ENCODE data around the gene STK24.

Gene STK24

GRCh38 chr13:98542568-98543377 lies 34.1 kb downstream of the STK24 start:
- peaks cover 19% of the 10 kb centered on the region for H3K79me1 ChIP-seq (ENCODE audit: low read depth, low read length)
- H3K14ac ChIP-seq (ENCODE audit: low read length) = no peak overlapping the region
- peaks cover 4 to 8% of the 10 kb centered on the region in 2 donors for H3K9me3 ChIP-seq (replicated peaks in 1 of 2; ENCODE audit: control insufficient read depth in 2 of 2, insufficient read depth in 1 of 2, low read depth in 1 of 2, low read length in 2 of 2)
- DNase-seq (ENCODE audit: low spot score) = no peak
- H3K4ac ChIP-seq (ENCODE audit: low read length) = no peak overlapping the region
- H2AFZ ChIP-seq (ENCODE audit: low read length) = no peak overlapping the region
- H3K9ac ChIP-seq (ENCODE audit: low read depth, low read length, poor library complexity) = no peak overlapping the region
- H3K23ac ChIP-seq (ENCODE audit: low read depth, low read length, poor library complexity) = no peak overlapping the region
- no peak overlapping the region for H2BK12ac ChIP-seq (ENCODE audit: low read length)
- no peak overlapping the region for H3K27ac ChIP-seq (replicated peaks; ENCODE audit: low read length)
- H3K27me3 ChIP-seq (ENCODE audit: control insufficient read depth in 3 of 3, insufficient read depth in 3 of 3, low read depth in 1 of 3, low read length in 3 of 3) = no peaks in the 10 kb centered on the region
- peaks cover 20 to 22% of the 10 kb centered on the region in 2 donors for H3K4me1 ChIP-seq (ENCODE audit: control insufficient read depth in 2 of 2, insufficient read depth in 1 of 2, low read depth in 1 of 2, low read length in 2 of 2)
- H2BK15ac ChIP-seq (ENCODE audit: low read length) = no peak overlapping the region
- H3K36me3 ChIP-seq (replicated peaks in 1 of 2; ENCODE audit: control insufficient read depth in 2 of 2, insufficient read depth in 2 of 2, low read length in 2 of 2) = peaks cover 6 to 22% of the 10 kb centered on the region in 2 donors
- no peak overlapping the region for H3K4me2 ChIP-seq (ENCODE audit: insufficient read depth, low read length, poor library complexity, severe bottlenecking)
- peak overlapping the region in 1 of 2 donors; percentile 2 for H3K4me3 ChIP-seq (ENCODE audit: low read length in 2 of 2)
- no peak overlapping the region for H2BK120ac ChIP-seq (ENCODE audit: low read depth, low read length)
- no peak overlapping the region for H4K91ac ChIP-seq (ENCODE audit: low read depth, low read length, poor library complexity)
- no peak overlapping the region for H4K8ac ChIP-seq (ENCODE audit: low read depth, low read length)
- H2BK5ac ChIP-seq (ENCODE audit: low read length) = no peak overlapping the region
- no peak overlapping the region for H2AK5ac ChIP-seq (ENCODE audit: low read depth, low read length)
- WGBS, 2 donors (ENCODE audit: extremely low coverage in 2 of 2, insufficient read length in 2 of 2, insufficient replicate concordance in 1 of 2) = no CpG with 5 or more reads among the region's 23 CpGs
- H3K18ac ChIP-seq (ENCODE audit: low read length) = no peak overlapping the region

GRCh38 chr13:98541701-98542203 lies 35.2 kb downstream of the STK24 start:
- H4K8ac ChIP-seq (ENCODE audit: low read depth, low read length) = no peak overlapping the region
- peaks cover 4% of the 10 kb centered on the region in 2 donors for H3K9me3 ChIP-seq (replicated peaks in 1 of 2; ENCODE audit: control insufficient read depth in 2 of 2, insufficient read depth in 1 of 2, low read depth in 1 of 2, low read length in 2 of 2)
- H2BK15ac ChIP-seq (ENCODE audit: low read length) = no peak overlapping the region
- peaks cover 3 to 17% of the 10 kb centered on the region in 2 donors for H3K36me3 ChIP-seq (replicated peaks in 1 of 2; ENCODE audit: control insufficient read depth in 2 of 2, insufficient read depth in 2 of 2, low read length in 2 of 2)
- H3K18ac ChIP-seq (ENCODE audit: low read length) = no peak overlapping the region
- no peaks in the 10 kb centered on the region for H3K27me3 ChIP-seq (ENCODE audit: control insufficient read depth in 3 of 3, insufficient read depth in 3 of 3, low read depth in 1 of 3, low read length in 3 of 3)
- no CpG with 5 or more reads among the region's 10 CpGs for WGBS, 2 donors (ENCODE audit: extremely low coverage in 2 of 2, insufficient read length in 2 of 2, insufficient replicate concordance in 1 of 2)
- H3K9ac ChIP-seq (ENCODE audit: low read depth, low read length, poor library complexity) = no peak overlapping the region
- no peak overlapping the region for H2AFZ ChIP-seq (ENCODE audit: low read length)
- H3K4ac ChIP-seq (ENCODE audit: low read length) = no peak overlapping the region
- no peak overlapping the region for H4K91ac ChIP-seq (ENCODE audit: low read depth, low read length, poor library complexity)
- no peak overlapping the region for H3K23ac ChIP-seq (ENCODE audit: low read depth, low read length, poor library complexity)
- no peak for DNase-seq (ENCODE audit: low spot score)
- peaks cover 20 to 22% of the 10 kb centered on the region in 2 donors for H3K4me1 ChIP-seq (ENCODE audit: control insufficient read depth in 2 of 2, insufficient read depth in 1 of 2, low read depth in 1 of 2, low read length in 2 of 2)
- H3K27ac ChIP-seq (replicated peaks; ENCODE audit: low read length) = no peak overlapping the region
- no peak overlapping the region for H2BK120ac ChIP-seq (ENCODE audit: low read depth, low read length)
- H3K14ac ChIP-seq (ENCODE audit: low read length) = no peak overlapping the region
- H2BK5ac ChIP-seq (ENCODE audit: low read length) = no peak overlapping the region
- H3K4me2 ChIP-seq (ENCODE audit: insufficient read depth, low read length, poor library complexity, severe bottlenecking) = no peak overlapping the region
- H2AK5ac ChIP-seq (ENCODE audit: low read depth, low read length) = no peak overlapping the region
- H3K79me1 ChIP-seq (ENCODE audit: low read depth, low read length) = peaks cover 27% of the 10 kb centered on the region
- H2BK12ac ChIP-seq (ENCODE audit: low read length) = no peak overlapping the region
- no peak overlapping the region for H3K4me3 ChIP-seq (ENCODE audit: low read length in 2 of 2)

GRCh38 chr13:98541191-98541590 lies 35.7 kb downstream of the STK24 start:
- no peak overlapping the region for H4K8ac ChIP-seq (ENCODE audit: low read depth, low read length)
- WGBS, 2 donors (ENCODE audit: extremely low coverage in 2 of 2, insufficient read length in 2 of 2, insufficient replicate concordance in 1 of 2) = no CpG with 5 or more reads among the region's 5 CpGs
- H2AFZ ChIP-seq (ENCODE audit: low read length) = no peak overlapping the region
- peaks cover 27% of the 10 kb centered on the region for H3K79me1 ChIP-seq (ENCODE audit: low read depth, low read length)
- H2AK5ac ChIP-seq (ENCODE audit: low read depth, low read length) = no peak overlapping the region
- H3K9me3 ChIP-seq (replicated peaks in 1 of 2; ENCODE audit: control insufficient read depth in 2 of 2, insufficient read depth in 1 of 2, low read depth in 1 of 2, low read length in 2 of 2) = peaks cover 4% of the 10 kb centered on the region in 2 donors
- H3K18ac ChIP-seq (ENCODE audit: low read length) = no peak overlapping the region
- no peak overlapping the region for H3K9ac ChIP-seq (ENCODE audit: low read depth, low read length, poor library complexity)
- H4K91ac ChIP-seq (ENCODE audit: low read depth, low read length, poor library complexity) = no peak overlapping the region
- no peak overlapping the region for H2BK12ac ChIP-seq (ENCODE audit: low read length)
- no peak overlapping the region for H3K4ac ChIP-seq (ENCODE audit: low read length)
- DNase-seq (ENCODE audit: low spot score) = no peak
- H3K14ac ChIP-seq (ENCODE audit: low read length) = no peak overlapping the region
- H2BK120ac ChIP-seq (ENCODE audit: low read depth, low read length) = no peak overlapping the region
- no peak overlapping the region for H3K23ac ChIP-seq (ENCODE audit: low read depth, low read length, poor library complexity)
- H3K4me1 ChIP-seq (ENCODE audit: control insufficient read depth in 2 of 2, insufficient read depth in 1 of 2, low read depth in 1 of 2, low read length in 2 of 2) = peaks cover 20 to 22% of the 10 kb centered on the region in 2 donors
- H3K27me3 ChIP-seq (ENCODE audit: control insufficient read depth in 3 of 3, insufficient read depth in 3 of 3, low read depth in 1 of 3, low read length in 3 of 3) = no peaks in the 10 kb centered on the region
- H3K4me3 ChIP-seq (ENCODE audit: low read length in 2 of 2) = no peak overlapping the region
- no peak overlapping the region for H3K27ac ChIP-seq (replicated peaks; ENCODE audit: low read length)
- H2BK15ac ChIP-seq (ENCODE audit: low read length) = no peak overlapping the region
- no peak overlapping the region for H2BK5ac ChIP-seq (ENCODE audit: low read length)
- H3K4me2 ChIP-seq (ENCODE audit: insufficient read depth, low read length, poor library complexity, severe bottlenecking) = no peak overlapping the region
- H3K36me3 ChIP-seq (replicated peaks in 1 of 2; ENCODE audit: control insufficient read depth in 2 of 2, insufficient read depth in 2 of 2, low read length in 2 of 2) = peaks cover 3 to 17% of the 10 kb centered on the region in 2 donors

- H3K27me3 ChIP-seq (ENCODE audit: control insufficient read depth in 3 of 3, insufficient read depth in 3 of 3, low read depth in 1 of 3, low read length in 3 of 3) = no peaks in the 10 kb centered on the region
- no peak overlapping the region for H3K4ac ChIP-seq (ENCODE audit: low read length)
- no peak overlapping the region for H2AK5ac ChIP-seq (ENCODE audit: low read depth, low read length)
- H3K4me3 ChIP-seq (ENCODE audit: low read length in 2 of 2) = no peak overlapping the region
- no peak overlapping the region for H2AFZ ChIP-seq (ENCODE audit: low read length)
- H3K36me3 ChIP-seq (replicated peaks in 1 of 2; ENCODE audit: control insufficient read depth in 2 of 2, insufficient read depth in 2 of 2, low read length in 2 of 2) = peaks cover 1 to 20% of the 10 kb centered on the region in 2 donors
- H3K4me2 ChIP-seq (ENCODE audit: insufficient read depth, low read length, poor library complexity, severe bottlenecking) = no peak overlapping the region
- H3K18ac ChIP-seq (ENCODE audit: low read length) = no peak overlapping the region
- DNase-seq (ENCODE audit: low spot score) = no peak
- no peak overlapping the region for H2BK120ac ChIP-seq (ENCODE audit: low read depth, low read length)
- H2BK12ac ChIP-seq (ENCODE audit: low read length) = no peak overlapping the region
- H3K4me1 ChIP-seq (ENCODE audit: control insufficient read depth in 2 of 2, insufficient read depth in 1 of 2, low read depth in 1 of 2, low read length in 2 of 2) = peaks cover 20% of the 10 kb centered on the region in 2 donors
- no peak overlapping the region for H3K9ac ChIP-seq (ENCODE audit: low read depth, low read length, poor library complexity)
- H3K23ac ChIP-seq (ENCODE audit: low read depth, low read length, poor library complexity) = no peak overlapping the region
- H4K8ac ChIP-seq (ENCODE audit: low read depth, low read length) = no peak overlapping the region
- WGBS, 2 donors (ENCODE audit: extremely low coverage in 2 of 2, insufficient read length in 2 of 2, insufficient replicate concordance in 1 of 2) = no CpG with 5 or more reads among the region's 1 CpG
- peaks cover 25% of the 10 kb centered on the region for H3K79me1 ChIP-seq (ENCODE audit: low read depth, low read length)
- no peak overlapping the region for H4K91ac ChIP-seq (ENCODE audit: low read depth, low read length, poor library complexity)
- no peak overlapping the region for H2BK5ac ChIP-seq (ENCODE audit: low read length)
- H3K14ac ChIP-seq (ENCODE audit: low read length) = no peak overlapping the region
- no peak overlapping the region for H2BK15ac ChIP-seq (ENCODE audit: low read length)
- peaks cover 2 to 4% of the 10 kb centered on the region in 2 donors for H3K9me3 ChIP-seq (replicated peaks in 1 of 2; ENCODE audit: control insufficient read depth in 2 of 2, insufficient read depth in 1 of 2, low read depth in 1 of 2, low read length in 2 of 2)
- H3K27ac ChIP-seq (replicated peaks; ENCODE audit: low read length) = no peak overlapping the region
These were observed 36.4 kb downstream of the STK24 start for GRCh38 chr13:98540476-98540875.

Measured in neuronal stem cell (in vitro differentiated cells).